GM12801 (cell line): ENCODE measurements around the gene SLC24A3.

ENCODE experiments used
- TF ChIP-seq, protein P1 (sequence below): IDR thresholded peaks from one replicate; pipeline ENCODE4 v1.5.1; 2011; ENCODE audit warnings: control low read depth; ENCODE audit not compliant: insufficient read length; ENCODE audit errors: extremely low read depth

Gene SLC24A3

DNA sequence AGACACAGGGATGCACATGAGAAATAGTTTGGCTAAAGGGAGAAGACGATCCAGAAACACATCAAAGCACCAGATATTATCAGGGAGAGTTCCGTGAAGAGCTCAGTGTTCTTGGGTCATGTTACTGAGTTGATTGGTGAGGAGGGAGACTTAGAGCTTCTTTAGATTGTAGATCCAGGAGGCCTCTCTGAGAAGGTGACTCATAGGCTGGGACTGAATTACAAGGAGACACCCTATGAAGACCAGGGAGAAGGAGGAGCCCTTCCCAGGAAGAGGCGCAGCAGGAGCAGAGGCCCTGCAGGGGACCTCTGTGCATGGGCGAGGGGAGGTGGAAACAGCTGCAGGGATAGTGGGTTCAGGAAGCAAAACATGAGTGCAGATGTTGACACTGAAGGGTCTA lies 196.5 kb downstream of the SLC24A3 start:
- TF ChIP-seq, protein P1, sequence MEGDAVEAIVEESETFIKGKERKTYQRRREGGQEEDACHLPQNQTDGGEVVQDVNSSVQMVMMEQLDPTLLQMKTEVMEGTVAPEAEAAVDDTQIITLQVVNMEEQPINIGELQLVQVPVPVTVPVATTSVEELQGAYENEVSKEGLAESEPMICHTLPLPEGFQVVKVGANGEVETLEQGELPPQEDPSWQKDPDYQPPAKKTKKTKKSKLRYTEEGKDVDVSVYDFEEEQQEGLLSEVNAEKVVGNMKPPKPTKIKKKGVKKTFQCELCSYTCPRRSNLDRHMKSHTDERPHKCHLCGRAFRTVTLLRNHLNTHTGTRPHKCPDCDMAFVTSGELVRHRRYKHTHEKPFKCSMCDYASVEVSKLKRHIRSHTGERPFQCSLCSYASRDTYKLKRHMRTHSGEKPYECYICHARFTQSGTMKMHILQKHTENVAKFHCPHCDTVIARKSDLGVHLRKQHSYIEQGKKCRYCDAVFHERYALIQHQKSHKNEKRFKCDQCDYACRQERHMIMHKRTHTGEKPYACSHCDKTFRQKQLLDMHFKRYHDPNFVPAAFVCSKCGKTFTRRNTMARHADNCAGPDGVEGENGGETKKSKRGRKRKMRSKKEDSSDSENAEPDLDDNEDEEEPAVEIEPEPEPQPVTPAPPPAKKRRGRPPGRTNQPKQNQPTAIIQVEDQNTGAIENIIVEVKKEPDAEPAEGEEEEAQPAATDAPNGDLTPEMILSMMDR, result no peak

DNA sequence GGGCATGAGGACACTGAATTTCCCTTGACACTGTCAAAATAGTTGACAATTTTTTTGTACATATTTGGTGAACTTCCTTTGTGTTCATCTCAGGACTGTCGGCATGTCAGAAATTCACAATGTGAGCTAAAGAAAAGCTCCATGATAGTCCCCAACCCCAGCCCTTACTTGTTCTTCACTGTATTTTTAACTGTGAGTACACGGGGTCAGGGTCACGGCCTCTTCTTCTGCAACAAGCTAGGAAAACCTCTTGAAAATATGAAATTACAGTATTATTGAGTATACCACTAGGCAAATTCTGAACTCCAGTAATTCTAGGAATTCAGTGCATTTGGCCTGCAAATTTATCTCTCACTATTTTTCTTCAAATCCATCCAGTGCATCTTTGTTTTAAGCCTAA lies 199.4 kb downstream of the SLC24A3 start:
- TF ChIP-seq, protein P1, result no peak

DNA sequence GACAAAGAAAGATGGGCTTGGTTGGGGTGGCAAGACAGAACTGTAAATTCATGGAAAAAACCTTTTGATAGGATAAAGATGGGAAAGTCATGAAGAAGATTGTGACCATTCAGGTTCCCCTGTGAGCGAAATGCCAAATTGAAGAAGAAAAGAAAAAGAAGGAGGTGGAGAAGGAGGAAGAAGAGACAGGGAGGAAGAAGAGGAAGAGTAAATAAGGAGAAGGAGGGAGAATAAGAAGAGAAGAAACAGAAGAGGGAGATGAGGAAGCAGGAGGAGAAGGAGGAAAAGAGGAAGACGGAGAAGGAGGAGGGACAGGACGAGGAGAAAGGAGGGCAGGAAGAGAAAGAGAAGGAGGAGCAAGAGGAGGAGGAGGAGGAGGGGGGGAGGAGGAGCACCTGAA lies 199.8 kb downstream of the SLC24A3 start:
- TF ChIP-seq, protein P1, result no peak

DNA sequence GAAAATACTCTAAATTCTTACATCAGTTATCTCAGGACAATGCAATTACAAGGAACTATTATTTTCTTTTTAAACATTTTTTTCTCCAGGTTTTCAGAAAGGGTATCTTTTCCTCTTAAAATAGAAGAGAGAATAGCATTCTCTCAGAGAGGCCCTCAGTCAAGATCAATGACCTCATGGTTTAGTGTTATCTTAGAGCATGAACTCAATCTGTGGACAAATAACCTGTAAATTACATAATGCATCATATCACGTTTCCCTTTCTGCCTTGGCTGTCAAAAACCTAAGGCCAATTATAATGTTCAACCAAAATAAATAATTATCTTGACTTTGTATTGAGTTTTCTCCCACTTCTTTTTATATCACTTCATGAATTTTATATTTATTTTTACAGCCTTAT lies 202.2 kb downstream of the SLC24A3 start:
- TF ChIP-seq, protein P1, result no peak

DNA sequence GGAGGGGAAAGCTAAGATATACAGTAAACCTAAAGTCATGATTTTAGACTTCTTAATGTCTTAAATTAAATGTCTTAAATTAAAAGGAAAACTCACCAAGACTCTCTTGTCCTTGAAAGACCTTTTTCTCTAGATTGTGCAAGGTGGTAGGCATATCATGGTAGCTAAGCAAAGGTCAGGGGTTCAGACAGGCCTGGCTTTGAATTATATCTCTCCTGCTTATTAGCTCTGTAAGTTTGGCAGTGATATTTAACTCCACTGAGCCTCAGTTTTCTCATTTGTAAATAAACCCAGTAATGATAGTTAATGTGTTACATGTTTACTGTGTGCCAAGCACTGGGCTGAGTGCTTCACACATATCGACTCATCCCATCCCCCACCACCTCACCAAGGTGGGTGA lies 203.3 kb downstream of the SLC24A3 start:
- TF ChIP-seq, protein P1, result no peak

DNA sequence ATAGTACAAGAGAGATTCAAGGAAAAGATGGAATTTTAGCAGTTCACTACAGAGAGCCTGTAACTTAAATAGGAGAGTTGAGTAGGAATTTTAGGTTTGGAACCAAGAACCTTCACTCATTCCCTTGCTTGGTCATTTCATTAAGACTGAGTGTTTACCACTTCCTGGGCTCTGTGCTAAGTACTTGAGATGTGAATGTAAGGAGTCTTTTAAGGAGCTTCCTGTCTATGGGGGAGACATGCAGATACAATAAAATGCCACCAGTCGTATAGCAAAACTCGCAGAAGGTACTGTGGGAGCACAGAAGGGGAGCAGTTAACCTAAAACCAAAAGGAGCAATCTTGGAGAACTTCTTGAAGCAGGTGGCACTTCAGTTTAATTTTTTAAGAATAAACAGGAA lies 204.2 kb downstream of the SLC24A3 start:
- TF ChIP-seq, protein P1, result no peak

DNA sequence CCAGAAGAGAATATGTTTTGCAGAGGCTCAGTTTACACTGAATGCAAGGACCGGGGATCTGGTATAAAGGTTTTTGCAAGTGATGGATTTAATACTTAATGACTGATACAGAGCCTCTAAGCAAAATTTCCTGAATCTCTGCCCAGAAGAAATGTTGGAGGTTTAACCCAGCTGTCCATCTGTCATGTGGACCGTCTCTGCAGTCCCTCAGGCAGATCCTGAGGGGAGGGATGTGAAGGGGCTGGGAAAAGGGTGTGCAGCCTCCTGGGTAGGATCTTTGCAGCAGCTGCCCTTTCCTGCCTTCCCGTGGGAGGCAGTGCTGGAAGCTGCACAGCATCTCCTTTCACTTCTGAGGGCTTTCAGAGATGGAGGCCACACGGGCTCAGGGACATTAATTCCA lies 207.0 kb downstream of the SLC24A3 start:
- TF ChIP-seq, protein P1, result no peak
